Liver (tissue), 5 donors: Measurements from ENCODE around the gene IFT122. TPM values are rescaled to one million over a fixed set of nuclear protein-coding genes. Genes with fewer than 3 reads are reported as not detected.

Source experiments
- polyA plus RNA-seq, 2 donors: library from polyadenylated mRNA; stranded (reverse) in 1 of 2; unstranded in 1 of 2; fragments of 200-250 nt in 1 of 2; fragments of >200 nt in 1 of 2; fragmentation: Nextera tagmentation in 1 of 2; extraction: Ambion mirVana in 1 of 2; gene quantifications; one replicate each; pipeline versions ENCODE4 v1.2.1 to v1.2.3, GENCODE V29; 2013 to 2015
- small RNA-seq: library from RNA; depleted of rRNA; stranded (forward); fragments of <200 nt; gene quantifications from one replicate; pipeline ENCODE3, GENCODE V24; 2014
- total RNA-seq, 2 donors: library from RNA; depleted of rRNA; stranded (reverse); fragments of >200 nt; gene quantifications; one replicate each; pipeline ENCODE4 v1.2.3, GENCODE V29; 2014
- donor health status: healthy.
- donor health status: healthy.
- donor health status: healthy.

The IFT122 gene
- total and polyA plus RNA-seq, 4 donors, result 3.3 to 25.8 (median 10.6) TPM

Small RNA genes lying within 50 kb of the gene (small RNA-seq; reads per million reads assigned to genes)
- gene SNORA7B, result 14.1 reads per million, percentile 95 among the genes with 10 or more reads in this experiment

Other genes starting within 250 kb of the IFT122 start
- gene COPG1, start 190.6 kb upstream of the IFT122 start, total RNA-seq, result 100 to 1,000 TPM in 1 of 2 donors, 10 to 100 TPM in 1; 68.4 to 177 TPM
- 100 to 1,000 TPM in 1 of 2 donors, 10 to 100 TPM in 1; 49.8 to 106 TPM for gene COPG1, start 190.6 kb upstream of the IFT122 start, polyA plus RNA-seq
- 10 to 100 TPM; 13.7 to 18.2 TPM for gene HMCES, start 161.4 kb upstream of the IFT122 start, total RNA-seq
- gene HMCES, start 161.4 kb upstream of the IFT122 start, polyA plus RNA-seq, result 10 to 100 TPM; 15.3 to 15.4 TPM
- under 1 TPM; 0.37 to 0.67 TPM for gene EFCAB12, start 11.6 kb upstream of the IFT122 start, total RNA-seq
- gene EFCAB12, start 11.6 kb upstream of the IFT122 start, polyA plus RNA-seq, result 1 to 10 TPM in 1 of 2 donors, under 1 TPM in 1; 0.62 to 2.4 TPM
- gene MBD4, start 276 bp upstream of the IFT122 start, total RNA-seq, result 10 to 100 TPM; 16.9 to 17.1 TPM
- gene MBD4, start 276 bp upstream of the IFT122 start, polyA plus RNA-seq, result 10 to 100 TPM; 17.4 to 24.8 TPM
- not detected for gene RHO, start 88.4 kb downstream of the IFT122 start, total RNA-seq
- not detected for gene RHO, start 88.4 kb downstream of the IFT122 start, polyA plus RNA-seq
- gene H1-8, start 103.0 kb downstream of the IFT122 start, total RNA-seq, result not detected
- gene H1-8, start 103.0 kb downstream of the IFT122 start, polyA plus RNA-seq, result not detected
- gene PLXND1, start 166.5 kb downstream of the IFT122 start, total RNA-seq, result 10 to 100 TPM; 39.4 to 50.2 TPM
- gene PLXND1, start 166.5 kb downstream of the IFT122 start, polyA plus RNA-seq, result 10 to 100 TPM; 10.4 to 26.2 TPM